B cell (primary cell): ENCODE measurements around the gene SLC7A10. TPM values are rescaled to one million over a fixed set of nuclear protein-coding genes. Genes with fewer than 3 reads are reported as not detected.

Source experiments
- ATAC-seq: fragments of 200-7000 bp; cut with Tn5 transposase; one replicate; pipeline ENCODE4 v1.10.0; 2021; ENCODE audit warnings: low read depth, mild to moderate bottlenecking, moderate number of reproducible peaks, moderate library complexity
- CTCF ChIA-PET: fragments of 350-600 bp; sonication (Branson Sonifier 250); formaldehyde crosslinking; loops from one replicate; lab custom pipeline; 2021; ENCODE audit warnings: antibody characterized with exemption, inconsistent platforms; lab: Charles Lee
- POLR2A ChIA-PET: fragments of 350-600 bp; sonication (Branson Sonifier 250); formaldehyde crosslinking; loops from one replicate; lab custom pipeline; 2021; ENCODE audit warnings: antibody characterized with exemption; lab: Charles Lee
- DNase-seq: peaks from one replicate; pipeline ENCODE4 v3.0.0; 2013
- H2AFZ ChIP-seq: 2 replicates; pipeline ENCODE4 v1.6.1; 2012; ENCODE audit warnings: mild to moderate bottlenecking, low read depth, low read length; ENCODE audit not compliant: insufficient read depth, poor library complexity, severe bottlenecking
- H3K27ac ChIP-seq, 2 donors: 1 replicate in 1 of 2; 2 replicates in 1 of 2; pipeline ENCODE4 v1.5.1; 2012 to 2013; ENCODE audit warnings: low read length in 2 of 2, mild to moderate bottlenecking in 2 of 2, moderate library complexity in 1 of 2
- H3K27me3 ChIP-seq, 4 experiments: fragments of 200-600 bp in 1 of 4; sonication (generic) in 1 of 4; replicated peaks in 1 of 4; 1 replicate in 2 of 4; 2 replicates in 2 of 4; pipeline versions ENCODE4 v1.6.1 to v1.7.0; 2013 to 2016; ENCODE audit warnings: low read length in 3 of 4, mild to moderate bottlenecking in 2 of 4, mixed read lengths in 1 of 4, moderate library complexity in 1 of 4; ENCODE audit not compliant: insufficient read depth in 4 of 4, control insufficient read depth in 3 of 4; ENCODE audit errors: control extremely low read depth in 1 of 4
- H3K36me3 ChIP-seq, 2 experiments: replicated peaks in 1 of 2; 1 replicate in 1 of 2; 2 replicates in 1 of 2; pipeline versions ENCODE4 v1.6.1 to v1.7.1; 2013; ENCODE audit warnings: low read length in 1 of 2; ENCODE audit not compliant: insufficient read depth in 2 of 2, control insufficient read depth in 1 of 2; ENCODE audit errors: control extremely low read depth in 1 of 2, extremely low read depth in 1 of 2
- H3K4me1 ChIP-seq, 2 donors: fragments of 200-600 bp in 1 of 2; sonication (generic) in 1 of 2; 1 replicate in 1 of 2; 2 replicates in 1 of 2; pipeline versions ENCODE4 v1.5.1 to v1.6.1; 2013 to 2017; ENCODE audit warnings: low read length in 2 of 2; ENCODE audit not compliant: control insufficient read depth in 2 of 2, insufficient read depth in 2 of 2
- H3K4me2 ChIP-seq: replicated peaks from 2 replicates; pipeline ENCODE3; 2012; ENCODE audit warnings: mild to moderate bottlenecking, low read depth, low read length; ENCODE audit not compliant: poor library complexity, severe bottlenecking
- H3K4me3 ChIP-seq, 5 experiments: fragments of 200-600 bp in 1 of 5; sonication (generic) in 1 of 5; 1 replicate in 3 of 5; 2 replicates in 2 of 5; pipeline versions ENCODE4 v1.5.1 to v1.7.0; 2011 to 2016; ENCODE audit warnings: low read length in 4 of 5, mild to moderate bottlenecking in 4 of 5, low read depth in 2 of 5, control low read depth in 1 of 5, moderate library complexity in 1 of 5; ENCODE audit not compliant: insufficient read depth in 1 of 5; ENCODE audit errors: control extremely low read depth in 1 of 5, extremely low read depth in 1 of 5
- H3K79me2 ChIP-seq: fragments of 200-600 bp; sonication (generic); one replicate; pipeline ENCODE4 v1.6.0; 2016; ENCODE audit warnings: low read length; ENCODE audit not compliant: control insufficient read depth, insufficient read depth
- H3K9ac ChIP-seq: fragments of 200-600 bp; sonication (generic); 2 replicates; pipeline ENCODE4 v1.6.1; 2017; ENCODE audit warnings: mild to moderate bottlenecking, low read length, moderate library complexity
- H3K9me3 ChIP-seq, 3 donors: one replicate each; pipeline versions ENCODE4 v1.6.1 to v1.7.1; 2013; ENCODE audit warnings: low read length in 2 of 3; ENCODE audit not compliant: control insufficient read depth in 2 of 3, insufficient read depth in 1 of 3; ENCODE audit errors: control extremely low read depth in 1 of 3
- H4K20me1 ChIP-seq: 2 replicates; pipeline ENCODE4 v1.6.0; 2012; ENCODE audit warnings: mild to moderate bottlenecking, low read length; ENCODE audit not compliant: insufficient read depth, control insufficient read depth, poor library complexity, severe bottlenecking
- H3K27ac Mint-ChIP-seq: one replicate; pipeline ENCODE4 v1.8.0; 2021; ENCODE audit warnings: mixed read lengths
- H3K27me3 Mint-ChIP-seq: one replicate; pipeline ENCODE4 v1.8.0; 2021; ENCODE audit warnings: mixed read lengths
- H3K4me1 Mint-ChIP-seq: one replicate; pipeline ENCODE4 v1.8.0; 2021; ENCODE audit warnings: mixed read lengths
- H3K4me3 Mint-ChIP-seq: one replicate; pipeline ENCODE4 v1.8.0; 2021; ENCODE audit warnings: mixed read lengths
- H3K9me3 Mint-ChIP-seq: one replicate; pipeline ENCODE4 v1.8.0; 2022; ENCODE audit warnings: mixed read lengths; ENCODE audit not compliant: insufficient read depth
- EZH2 ChIP-seq: IDR thresholded peaks from 2 replicates; pipeline ENCODE4 v1.6.1; 2012; ENCODE audit warnings: borderline replicate concordance, low read depth, mild to moderate bottlenecking, moderate library complexity, low read length; ENCODE audit not compliant: insufficient read depth, poor library complexity, severe bottlenecking
- WGBS: methylation state at CpG from one replicate; pipeline ENCODE4 v1.1.5; 2013; ENCODE audit warnings: missing lambda C conversion rate; ENCODE audit not compliant: insufficient coverage; 5-methylcytosine and 5-hydroxymethylcytosine counted together
- intact Hi-C: fragments of 100-400 bp; cut with micrococcal nuclease; formaldehyde crosslinking; loops from one replicate; pipeline ENCODE4 v1.10.0; 2022
- polyA plus RNA-seq: library from polyadenylated mRNA; depleted of rRNA; stranded (reverse); fragments of >200 nt; gene quantifications from 2 replicates; pipeline ENCODE4 v1.2.3, GENCODE V29; 2012
- total RNA-seq, 2 donors: library from RNA; stranded (reverse); fragments of 120-200 nt in 1 of 2; gene quantifications; 1 replicate in 1 of 2; 2 replicates in 1 of 2; pipeline versions ENCODE4 v1.2.3 to v1.2.4, GENCODE V29; 2013 to 2022
- TF ChIP-seq, protein P1 (sequence below): fragments of 200-600 bp; IDR thresholded peaks from one replicate; pipeline ENCODE4 v1.8.0; 2022; ENCODE audit warnings: antibody characterized with exemption, mild to moderate bottlenecking

Gene SLC7A10
- total and polyA plus RNA-seq, 2 donors (not counting 1 experiment from before 2014, with no cell fraction given) = not detected

- 70% methylated on average over 11 of the region's 12 CpGs for WGBS
- Mint-ChIP-seq H3K27me3 (peaks cover 11% of the 10 kb centered on the region), H3K4me3 (no peak overlapping the region), H3K9me3 (no peaks in the 10 kb centered on the region), H3K4me1 (no peaks in the 10 kb centered on the region), H3K27ac (no peak overlapping the region)
- H3K9ac ChIP-seq = no peak overlapping the region
- no peaks in the 10 kb centered on the region for H3K79me2 ChIP-seq
- H3K27ac ChIP-seq = no peak overlapping the region
- H3K4me2 ChIP-seq = no peak overlapping the region
- ChIA-PET POLR2A (no interaction called here), CTCF (no interaction called here)
- ATAC-seq = no peak
- no peaks in the 10 kb centered on the region for H4K20me1 ChIP-seq
- H3K27me3 ChIP-seq = peaks cover 0 to 2% (median 0%) of the 10 kb centered on the region in 4 experiments
- no peak overlapping the region for H3K4me3 ChIP-seq
- no peak overlapping the region for H2AFZ ChIP-seq
- intact Hi-C loops = no loop called here
- DNase-seq = no peak
- H3K4me1 ChIP-seq = no peaks in the 10 kb centered on the region
- TF ChIP-seq, protein P1, sequence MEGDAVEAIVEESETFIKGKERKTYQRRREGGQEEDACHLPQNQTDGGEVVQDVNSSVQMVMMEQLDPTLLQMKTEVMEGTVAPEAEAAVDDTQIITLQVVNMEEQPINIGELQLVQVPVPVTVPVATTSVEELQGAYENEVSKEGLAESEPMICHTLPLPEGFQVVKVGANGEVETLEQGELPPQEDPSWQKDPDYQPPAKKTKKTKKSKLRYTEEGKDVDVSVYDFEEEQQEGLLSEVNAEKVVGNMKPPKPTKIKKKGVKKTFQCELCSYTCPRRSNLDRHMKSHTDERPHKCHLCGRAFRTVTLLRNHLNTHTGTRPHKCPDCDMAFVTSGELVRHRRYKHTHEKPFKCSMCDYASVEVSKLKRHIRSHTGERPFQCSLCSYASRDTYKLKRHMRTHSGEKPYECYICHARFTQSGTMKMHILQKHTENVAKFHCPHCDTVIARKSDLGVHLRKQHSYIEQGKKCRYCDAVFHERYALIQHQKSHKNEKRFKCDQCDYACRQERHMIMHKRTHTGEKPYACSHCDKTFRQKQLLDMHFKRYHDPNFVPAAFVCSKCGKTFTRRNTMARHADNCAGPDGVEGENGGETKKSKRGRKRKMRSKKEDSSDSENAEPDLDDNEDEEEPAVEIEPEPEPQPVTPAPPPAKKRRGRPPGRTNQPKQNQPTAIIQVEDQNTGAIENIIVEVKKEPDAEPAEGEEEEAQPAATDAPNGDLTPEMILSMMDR = no peak
- no peaks in the 10 kb centered on the region for H3K36me3 ChIP-seq
- no peaks in the 10 kb centered on the region for H3K9me3 ChIP-seq
Measured at GRCh38 chr19:33216198-33216830, 9.3 kb downstream of the SLC7A10 start.

DNA sequence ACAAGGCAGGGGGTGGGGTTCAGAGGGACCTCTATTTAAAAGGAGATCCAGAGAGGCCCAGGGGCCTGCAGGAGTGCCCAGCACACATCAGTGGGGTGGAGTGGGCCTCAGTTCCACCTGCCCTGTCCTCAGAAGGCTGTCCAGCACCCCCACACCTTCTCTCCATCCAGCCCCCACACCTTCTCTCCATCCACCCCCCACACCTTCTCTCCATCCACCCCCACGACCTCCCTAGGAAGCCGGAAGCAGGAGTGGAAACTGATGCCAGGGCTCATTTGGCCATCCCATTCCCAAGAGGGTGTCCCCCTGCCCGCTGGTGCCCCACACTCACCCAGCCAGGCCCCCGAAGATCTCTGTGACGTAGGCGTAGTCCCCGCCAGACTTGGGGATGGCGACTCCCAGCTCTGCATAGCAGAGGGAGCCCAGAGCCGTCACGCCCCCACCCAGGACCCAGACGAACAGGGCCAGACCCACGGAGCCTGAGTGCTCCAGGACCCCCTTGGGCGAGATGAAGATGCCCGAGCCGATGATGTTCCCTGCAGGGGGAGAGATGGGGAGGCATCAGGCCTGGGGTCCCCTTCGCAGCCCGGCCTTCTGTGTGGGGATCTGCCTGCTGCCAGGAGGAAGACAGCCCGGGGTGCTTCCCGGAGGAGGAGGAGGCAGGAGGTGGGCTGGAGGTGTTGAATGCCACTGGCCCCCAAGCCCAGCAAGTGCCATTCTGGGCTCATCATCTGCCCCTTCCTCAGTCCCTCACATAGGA lies 10.0 kb downstream of the SLC7A10 start:
- no peak overlapping the region for H3K9ac ChIP-seq
- H3K9me3 ChIP-seq = no peaks in the 10 kb centered on the region
- H3K27me3 ChIP-seq = no peaks in the 10 kb centered on the region
- intact Hi-C loops = no loop called here
- H3K4me1 ChIP-seq = no peaks in the 10 kb centered on the region
- no peaks in the 10 kb centered on the region for H4K20me1 ChIP-seq
- Mint-ChIP-seq H3K9me3 (no peaks in the 10 kb centered on the region), H3K4me1 (no peaks in the 10 kb centered on the region), H3K27me3 (peaks cover 4% of the 10 kb centered on the region), H3K27ac (no peak overlapping the region), H3K4me3 (no peak overlapping the region)
- no peak overlapping the region for H3K4me3 ChIP-seq
- H3K36me3 ChIP-seq = no peaks in the 10 kb centered on the region
- TF ChIP-seq EZH2 = no peak
- TF ChIP-seq, protein P1 = no peak
- H2AFZ ChIP-seq = no peak overlapping the region
- ChIA-PET POLR2A (no interaction called here), CTCF (no interaction called here)
- no peaks in the 10 kb centered on the region for H3K79me2 ChIP-seq
- no peak overlapping the region for H3K27ac ChIP-seq
- WGBS = 89% methylated on average over 18 of the region's 19 CpGs
- DNase-seq (no peak), ATAC-seq (no peak)
- H3K4me2 ChIP-seq = no peak overlapping the region
